Activated CD4-positive, alpha-beta T cell treated with anti-CD3 and anti-CD28 coated beads, Interleukin-2, amount 10 ng/mL, durations not matched to agents 7 days and 5 days (primary cell): ENCODE measurements around the gene HLA-DMA. TPM values are rescaled to one million over a fixed set of nuclear protein-coding genes. Genes with fewer than 3 reads are reported as not detected.
A peak's percentile ranks its signal among the peaks of the same experiment; 100 is the strongest.

Experiments used
- CTCF ChIA-PET: fragments of 350-600 bp; sonication (Branson Sonifier 250); formaldehyde crosslinking; loops from one replicate; lab custom pipeline; 2021; ENCODE audit warnings: antibody characterized with exemption; lab: Charles Lee
- POLR2A ChIA-PET: fragments of 350-600 bp; sonication (Branson Sonifier 250); formaldehyde crosslinking; loops from one replicate; lab custom pipeline; 2021; ENCODE audit warnings: antibody characterized with exemption; lab: Charles Lee
- DNase-seq: peaks from one replicate; pipeline ENCODE4 v3.0.0-alpha.2; 2020
- H3K27ac Mint-ChIP-seq: one replicate; pipeline ENCODE4 v1.8.0; 2021; ENCODE audit warnings: mild to moderate bottlenecking, moderate library complexity, mixed read lengths
- H3K27me3 Mint-ChIP-seq: one replicate; pipeline ENCODE4 v1.8.0; 2021; ENCODE audit warnings: mixed read lengths
- H3K36me3 Mint-ChIP-seq: one replicate; pipeline ENCODE4 v1.8.0; 2021; ENCODE audit warnings: low read depth, mixed read lengths
- H3K4me1 Mint-ChIP-seq: one replicate; pipeline ENCODE4 v1.8.0; 2021; ENCODE audit warnings: mixed read lengths
- H3K4me3 Mint-ChIP-seq: one replicate; pipeline ENCODE4 v1.8.0; 2021; ENCODE audit warnings: mild to moderate bottlenecking, moderate library complexity, mixed read lengths
- H3K9me3 Mint-ChIP-seq: one replicate; pipeline ENCODE4 v1.8.0; 2021; ENCODE audit warnings: mixed read lengths
- total RNA-seq, 2 experiments: library from RNA; stranded (reverse); gene quantifications; one replicate each; pipeline ENCODE4 v1.2.3, GENCODE V29; 2021

The HLA-DMA gene
- total RNA-seq, 2 experiments from 2014 or later, result 24.0 to 26.8 TPM

GRCh38 chr6:32982702-32983492 lies 30.0 kb upstream of the HLA-DMA start:
- H3K27me3 Mint-ChIP-seq, result no peaks in the 10 kb centered on the region
- DNase-seq, result no peak
- peak overlapping the region; percentile 48 for H3K27ac Mint-ChIP-seq
- H3K4me1 Mint-ChIP-seq, result peaks cover 39% of the 10 kb centered on the region
- H3K36me3 Mint-ChIP-seq, result peaks cover 37% of the 10 kb centered on the region
- H3K9me3 Mint-ChIP-seq, result no peaks in the 10 kb centered on the region
- POLR2A ChIA-PET, result interaction anchor here (1.0 to 2.6 kb wide), 2 partner anchors 11 to 12 kb away, joined by 4 to 25 read pairs; no protein-coding TSS in a partner anchor
- H3K4me3 Mint-ChIP-seq, result no peak overlapping the region
- CTCF ChIA-PET, result interaction anchor here (0.8 to 8.5 kb wide), 6 partner anchors 12 to 97 kb away, joined by 3 to 130 read pairs (median 14); partner anchors contain the start of gene BRD2

GRCh38 chr6:32982084-32982701 lies 29.3 kb upstream of the HLA-DMA start:
- Mint-ChIP-seq H3K27ac (no peak overlapping the region), H3K27me3 (no peaks in the 10 kb centered on the region)

GRCh38 chr6:32980488-32981038 lies 27.7 kb upstream of the HLA-DMA start:
- no peaks in the 10 kb centered on the region for H3K9me3 Mint-ChIP-seq
- H3K27me3 Mint-ChIP-seq, result no peaks in the 10 kb centered on the region
- H3K4me3 Mint-ChIP-seq, result peak overlapping the region; percentile 4
- CTCF ChIA-PET, result interaction anchor here (0.8 to 4.1 kb wide), 5 partner anchors 8 to 142 kb away, joined by 4 to 16 read pairs (median 6); partner anchors contain the start of gene TAP2
- H3K27ac Mint-ChIP-seq, result no peak overlapping the region
- H3K36me3 Mint-ChIP-seq, result peaks cover 61% of the 10 kb centered on the region
- H3K4me1 Mint-ChIP-seq, result peaks cover 60% of the 10 kb centered on the region
- POLR2A ChIA-PET, result interaction anchor here (0.6 to 1.7 kb wide), 3 partner anchors 9 to 24 kb away, joined by 4 to 9 read pairs (median 5); no protein-coding TSS in a partner anchor
- DNase-seq, result no peak

More at GRCh38 chr6:32982084-32982701, 29.3 kb upstream of the HLA-DMA start:
- H3K9me3 Mint-ChIP-seq, result no peaks in the 10 kb centered on the region
- no peak for DNase-seq
- peaks cover 45% of the 10 kb centered on the region for H3K36me3 Mint-ChIP-seq
- ChIA-PET POLR2A (interaction anchor here (1.0 to 1.7 kb wide), 2 partner anchors 10 to 11 kb away, joined by 4 to 9 read pairs; no protein-coding TSS in a partner anchor), CTCF (interaction anchor here (0.8 to 8.5 kb wide), 5 partner anchors 11 to 183 kb away, joined by 3 to 130 read pairs (median 5); partner anchors contain the start of genes BRD2 and TAP2)
- no peak overlapping the region for H3K4me3 Mint-ChIP-seq
- peaks cover 44% of the 10 kb centered on the region for H3K4me1 Mint-ChIP-seq

GRCh38 chr6:32979720-32980487 lies 27.0 kb upstream of the HLA-DMA start:
- H3K36me3 Mint-ChIP-seq, result peaks cover 67% of the 10 kb centered on the region
- H3K9me3 Mint-ChIP-seq, result no peaks in the 10 kb centered on the region
- POLR2A ChIA-PET, result interaction anchor here (0.6 kb wide), 1 partner anchor 113 kb away, joined by 3 read pairs; no protein-coding TSS in a partner anchor
- CTCF ChIA-PET, result interaction anchor here (0.8 to 4.1 kb wide), 6 partner anchors 8 to 141 kb away, joined by 3 to 16 read pairs (median 5); partner anchors contain the start of genes HLA-DMA and TAP2
- no peaks in the 10 kb centered on the region for H3K27me3 Mint-ChIP-seq
- no peak overlapping the region for H3K27ac Mint-ChIP-seq
- H3K4me1 Mint-ChIP-seq, result peaks cover 62% of the 10 kb centered on the region
- no peak for DNase-seq
- H3K4me3 Mint-ChIP-seq, result no peak overlapping the region

GRCh38 chr6:32977953-32978324 lies 25.0 kb upstream of the HLA-DMA start:
- peaks cover 87% of the 10 kb centered on the region for H3K36me3 Mint-ChIP-seq
- ChIA-PET POLR2A (no interaction called here), CTCF (interaction anchor here (0.9 to 1.6 kb wide), 2 partner anchors 136 to 139 kb away, joined by 3 to 4 read pairs; partner anchors contain the start of gene TAP2)
- H3K27me3 Mint-ChIP-seq, result no peaks in the 10 kb centered on the region
- no peak overlapping the region for H3K4me3 Mint-ChIP-seq
- no peak for DNase-seq
- peaks cover 51% of the 10 kb centered on the region for H3K4me1 Mint-ChIP-seq
- no peaks in the 10 kb centered on the region for H3K9me3 Mint-ChIP-seq
- H3K27ac Mint-ChIP-seq, result no peak overlapping the region

GRCh38 chr6:32977272-32977952 lies 24.5 kb upstream of the HLA-DMA start:
- POLR2A ChIA-PET, result no interaction called here
- Mint-ChIP-seq H3K27ac (peak overlapping the region; percentile 17), H3K4me3 (peak overlapping the region; percentile 17)

GRCh38 chr6:32976334-32977069 lies 23.6 kb upstream of the HLA-DMA start:
- CTCF ChIA-PET, result interaction anchor here (0.5 to 11.4 kb wide), 2 partner anchors 10 to 22 kb away, joined by 4 to 130 read pairs; no protein-coding TSS in a partner anchor
- peak overlapping the region; percentile 89 for H3K4me3 Mint-ChIP-seq
- no peaks in the 10 kb centered on the region for H3K9me3 Mint-ChIP-seq
- POLR2A ChIA-PET, result no interaction called here
- no peak overlapping the region for H3K27ac Mint-ChIP-seq
- no peaks in the 10 kb centered on the region for H3K27me3 Mint-ChIP-seq
- peaks cover 51% of the 10 kb centered on the region for H3K4me1 Mint-ChIP-seq
- H3K36me3 Mint-ChIP-seq, result peaks cover 94% of the 10 kb centered on the region
- DNase-seq, result no peak

More at GRCh38 chr6:32977272-32977952, 24.5 kb upstream of the HLA-DMA start:
- Mint-ChIP-seq H3K36me3 (peaks cover 92% of the 10 kb centered on the region), H3K9me3 (no peaks in the 10 kb centered on the region), H3K27me3 (no peaks in the 10 kb centered on the region), H3K4me1 (peaks cover 51% of the 10 kb centered on the region)
- no peak for DNase-seq
- CTCF ChIA-PET, result interaction anchor here (0.9 to 1.6 kb wide), 2 partner anchors 135 to 139 kb away, joined by 3 to 4 read pairs; partner anchors contain the start of gene TAP2

- no peaks in the 10 kb centered on the region for H3K9me3 Mint-ChIP-seq
- H3K4me3 Mint-ChIP-seq, result peak overlapping the region; percentile 89
- CTCF ChIA-PET, result interaction anchor here (0.5 to 11.4 kb wide), 2 partner anchors 10 to 21 kb away, joined by 4 to 130 read pairs; no protein-coding TSS in a partner anchor
- no peak for DNase-seq
- POLR2A ChIA-PET, result no interaction called here
- no peaks in the 10 kb centered on the region for H3K27me3 Mint-ChIP-seq
- H3K27ac Mint-ChIP-seq, result no peak overlapping the region
- peaks cover 98% of the 10 kb centered on the region for H3K36me3 Mint-ChIP-seq
- peaks cover 51% of the 10 kb centered on the region for H3K4me1 Mint-ChIP-seq
Measured at GRCh38 chr6:32975886-32976285, 23.0 kb upstream of the HLA-DMA start.

GRCh38 chr6:32974541-32975308 lies 21.8 kb upstream of the HLA-DMA start:
- CTCF ChIA-PET, result interaction anchor here (0.7 to 11.4 kb wide), 7 partner anchors 11 to 1238 kb away, joined by 3 to 130 read pairs (median 4); partner anchors contain the start of gene TAP2
- Mint-ChIP-seq H3K27me3 (no peaks in the 10 kb centered on the region), H3K27ac (peak overlapping the region; percentile 32), H3K36me3 (peaks cover 95% of the 10 kb centered on the region), H3K9me3 (no peaks in the 10 kb centered on the region), H3K4me3 (peak overlapping the region; percentile 89), H3K4me1 (peaks cover 44% of the 10 kb centered on the region)
- no peak for DNase-seq
- POLR2A ChIA-PET, result interaction anchor here (0.8 to 1.8 kb wide), 4 partner anchors 10 to 121 kb away, joined by 3 to 5 read pairs (median 4); partner anchors contain the start of genes PSMB9 and TAP1

GRCh38 chr6:32974016-32974333 lies 21.1 kb upstream of the HLA-DMA start:
- Mint-ChIP-seq H3K4me3 (peak overlapping the region; percentile 89), H3K4me1 (peaks cover 38% of the 10 kb centered on the region), H3K27me3 (no peaks in the 10 kb centered on the region), H3K36me3 (peaks cover 89% of the 10 kb centered on the region), H3K27ac (peak overlapping the region; percentile 99), H3K9me3 (no peaks in the 10 kb centered on the region)
- peak; percentile 66 for DNase-seq
- ChIA-PET CTCF (interaction anchor here (0.7 to 11.4 kb wide), 8 partner anchors 12 to 1237 kb away, joined by 3 to 130 read pairs (median 4); partner anchors contain the start of genes PSMB9, TAP1 and TAP2), POLR2A (interaction anchor here (0.9 to 1.8 kb wide), 4 partner anchors 11 to 275 kb away, joined by 3 to 5 read pairs (median 4); partner anchors contain the start of genes PSMB9 and TAP1)
